HEK293 (cell line): ENCODE data around the gene BLVRA.

Source experiments
- PATZ1 ChIP-seq: fragments of 450-650 bp; formaldehyde crosslinking; IDR thresholded peaks from 2 replicates; pipeline ENCODE4 v1.5.1; 2016; ENCODE audit warnings: missing biosample characterization, missing genetic modification characterization
- WT1 ChIP-seq: fragments of 450-650 bp; formaldehyde crosslinking; IDR thresholded peaks from 2 replicates; pipeline ENCODE4 v1.5.1; 2016; ENCODE audit warnings: missing biosample characterization, missing genetic modification characterization
- ZBTB1 ChIP-seq: fragments of 450-650 bp; formaldehyde crosslinking; IDR thresholded peaks from 2 replicates; pipeline ENCODE4 v1.5.1; 2016; ENCODE audit warnings: missing biosample characterization, missing genetic modification characterization
- ZBTB21 ChIP-seq: fragments of 450-650 bp; formaldehyde crosslinking; IDR thresholded peaks from 2 replicates; pipeline ENCODE4 v1.5.1; 2017; ENCODE audit warnings: missing biosample characterization, missing genetic modification characterization
- ZBTB48 ChIP-seq: fragments of 450-650 bp; formaldehyde crosslinking; IDR thresholded peaks from 2 replicates; pipeline ENCODE4 v1.5.1; 2016; ENCODE audit warnings: missing biosample characterization, missing genetic modification characterization
- ZFP41 ChIP-seq: fragments of 450-650 bp; formaldehyde crosslinking; IDR thresholded peaks from 2 replicates; pipeline ENCODE4 v1.5.1; 2016; ENCODE audit warnings: missing biosample characterization, missing genetic modification characterization, borderline replicate concordance
- ZFP69B ChIP-seq: fragments of 450-650 bp; formaldehyde crosslinking; IDR thresholded peaks from 2 replicates; pipeline ENCODE4 v1.5.1; 2016; ENCODE audit warnings: missing biosample characterization, missing genetic modification characterization
- ZIC2 ChIP-seq: fragments of 450-650 bp; formaldehyde crosslinking; IDR thresholded peaks from 2 replicates; pipeline ENCODE4 v1.5.1; 2016; ENCODE audit warnings: missing biosample characterization, missing genetic modification characterization
- ZNF169 ChIP-seq: fragments of 450-650 bp; formaldehyde crosslinking; IDR thresholded peaks from 2 replicates; pipeline ENCODE4 v1.5.1; 2016; ENCODE audit warnings: missing biosample characterization, missing genetic modification characterization
- ZNF174 ChIP-seq: fragments of 450-650 bp; formaldehyde crosslinking; IDR thresholded peaks from 2 replicates; pipeline ENCODE4 v1.5.0; 2017; ENCODE audit warnings: missing biosample characterization, mild to moderate bottlenecking, missing genetic modification characterization
- ZNF2 ChIP-seq: fragments of 450-650 bp; formaldehyde crosslinking; IDR thresholded peaks from 2 replicates; pipeline ENCODE4 v1.5.1; 2016; ENCODE audit warnings: missing biosample characterization, missing genetic modification characterization
- ZNF214 ChIP-seq: fragments of 450-650 bp; formaldehyde crosslinking; IDR thresholded peaks from 2 replicates; pipeline ENCODE4 v1.5.1; 2017; ENCODE audit warnings: missing biosample characterization, mild to moderate bottlenecking, missing genetic modification characterization, borderline replicate concordance
- ZNF335 ChIP-seq: fragments of 450-650 bp; formaldehyde crosslinking; conservative IDR thresholded peaks from 2 replicates; pipeline ENCODE4 v1.5.1; 2016; ENCODE audit warnings: missing biosample characterization, missing genetic modification characterization
- ZNF366 ChIP-seq: fragments of 450-650 bp; formaldehyde crosslinking; conservative IDR thresholded peaks from 2 replicates; pipeline ENCODE4 v1.5.1; 2016; ENCODE audit warnings: missing biosample characterization, missing genetic modification characterization
- ZNF391 ChIP-seq: fragments of 450-650 bp; formaldehyde crosslinking; IDR thresholded peaks from 2 replicates; pipeline ENCODE4 v1.5.1; 2016; ENCODE audit warnings: low read depth, missing biosample characterization, missing genetic modification characterization, borderline replicate concordance
- ZNF513 ChIP-seq: fragments of 450-650 bp; IDR thresholded peaks from 2 replicates; pipeline ENCODE4 v1.5.1; 2018; ENCODE audit warnings: missing biosample characterization, missing genetic modification characterization
- ZNF529 ChIP-seq: fragments of 450-650 bp; formaldehyde crosslinking; IDR thresholded peaks from 2 replicates; pipeline ENCODE4 v1.5.1; 2017; ENCODE audit warnings: missing genetic modification characterization, missing biosample characterization; ENCODE audit not compliant: insufficient replicate concordance
- ZNF596 ChIP-seq: fragments of 450-650 bp; IDR thresholded peaks from 2 replicates; pipeline ENCODE4 v1.5.0; 2018; ENCODE audit warnings: missing biosample characterization, mild to moderate bottlenecking, missing genetic modification characterization, moderate library complexity
- ZNF626 ChIP-seq: fragments of 450-650 bp; sonication (Bioruptor Pico); formaldehyde crosslinking; IDR thresholded peaks from 2 replicates; pipeline ENCODE4 v1.5.1; 2018; ENCODE audit warnings: missing biosample characterization, missing genetic modification characterization, inconsistent platforms
- ZNF654 ChIP-seq: fragments of 450-650 bp; formaldehyde crosslinking; IDR thresholded peaks from 2 replicates; pipeline ENCODE4 v1.5.1; 2016; ENCODE audit warnings: low read depth, missing biosample characterization, missing genetic modification characterization
- ZNF658 ChIP-seq: fragments of 450-650 bp; formaldehyde crosslinking; IDR thresholded peaks from 2 replicates; pipeline ENCODE4; 2016; ENCODE audit warnings: missing biosample characterization, missing genetic modification characterization
- ZNF664 ChIP-seq: fragments of 450-650 bp; formaldehyde crosslinking; IDR thresholded peaks from 2 replicates; pipeline ENCODE4 v1.5.1; 2016; ENCODE audit warnings: missing biosample characterization, missing genetic modification characterization
- ZNF785 ChIP-seq: fragments of 450-650 bp; formaldehyde crosslinking; IDR thresholded peaks from 2 replicates; pipeline ENCODE4 v1.5.1; 2016; ENCODE audit warnings: missing biosample characterization, missing genetic modification characterization
- ZNF843 ChIP-seq: fragments of 450-650 bp; formaldehyde crosslinking; IDR thresholded peaks from 2 replicates; pipeline ENCODE4 v1.5.1; 2016; ENCODE audit warnings: missing biosample characterization, missing genetic modification characterization
- ZXDB ChIP-seq: fragments of 450-650 bp; formaldehyde crosslinking; IDR thresholded peaks from 2 replicates; pipeline ENCODE4 v1.5.1; 2016; ENCODE audit warnings: missing biosample characterization, missing genetic modification characterization
- TF ChIP-seq, protein P1 (sequence below): fragments of 450-650 bp; formaldehyde crosslinking; IDR thresholded peaks from 2 replicates; pipeline ENCODE4 v1.5.1; 2016; ENCODE audit warnings: missing biosample characterization, missing genetic modification characterization
- TF ChIP-seq, protein P2 (sequence below): fragments of 450-650 bp; formaldehyde crosslinking; IDR thresholded peaks from 2 replicates; pipeline ENCODE4 v1.5.1; 2016; ENCODE audit warnings: missing biosample characterization, missing genetic modification characterization
- TF ChIP-seq, protein P3 (sequence below): fragments of 450-650 bp; formaldehyde crosslinking; IDR thresholded peaks from 2 replicates; pipeline ENCODE4 v1.5.1; 2017; ENCODE audit warnings: missing biosample characterization, mild to moderate bottlenecking, missing genetic modification characterization, moderate library complexity

The BLVRA gene

DNA sequence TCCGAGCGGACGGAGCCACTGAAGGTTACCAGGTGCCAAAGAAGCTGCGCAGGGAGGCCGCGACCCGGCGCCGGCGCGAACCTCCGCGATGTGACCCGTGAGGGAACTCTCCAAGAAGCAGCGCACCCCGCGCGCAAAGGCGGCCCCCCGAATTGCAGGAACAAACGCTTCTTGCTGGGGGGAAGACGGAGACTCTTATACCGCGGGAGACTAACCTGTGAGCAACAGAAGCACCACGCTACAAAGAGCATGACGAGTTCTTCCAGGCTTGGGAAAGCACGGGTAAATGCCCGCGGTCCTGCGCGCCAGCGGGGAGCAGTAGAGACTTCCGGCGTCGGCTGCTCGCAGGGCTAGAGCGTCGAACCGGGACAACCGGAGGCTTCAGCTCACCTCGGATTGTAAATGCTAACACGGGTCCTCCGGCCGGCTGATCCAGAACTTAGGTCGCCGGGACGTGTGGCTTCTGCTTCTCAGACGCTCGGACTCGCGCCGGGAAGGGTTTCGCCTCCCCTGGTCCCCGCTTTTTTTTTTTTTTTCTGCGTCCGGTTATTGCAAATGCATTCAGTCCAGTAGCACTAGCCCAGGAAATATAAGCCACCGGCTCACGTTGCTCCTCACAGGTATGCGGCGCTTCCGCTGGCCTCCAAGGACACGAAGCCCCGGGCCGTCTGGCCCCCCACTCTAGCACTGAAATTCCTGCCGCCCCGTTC is 29.1 kb upstream of the BLVRA start, which contains the start of gene COA1 (continued):
- peak; percentile 57; the same call in 1 of the 2 replicates for TF ChIP-seq PATZ1
- peak; percentile 75 for TF ChIP-seq ZNF843
- TF ChIP-seq, protein P1, sequence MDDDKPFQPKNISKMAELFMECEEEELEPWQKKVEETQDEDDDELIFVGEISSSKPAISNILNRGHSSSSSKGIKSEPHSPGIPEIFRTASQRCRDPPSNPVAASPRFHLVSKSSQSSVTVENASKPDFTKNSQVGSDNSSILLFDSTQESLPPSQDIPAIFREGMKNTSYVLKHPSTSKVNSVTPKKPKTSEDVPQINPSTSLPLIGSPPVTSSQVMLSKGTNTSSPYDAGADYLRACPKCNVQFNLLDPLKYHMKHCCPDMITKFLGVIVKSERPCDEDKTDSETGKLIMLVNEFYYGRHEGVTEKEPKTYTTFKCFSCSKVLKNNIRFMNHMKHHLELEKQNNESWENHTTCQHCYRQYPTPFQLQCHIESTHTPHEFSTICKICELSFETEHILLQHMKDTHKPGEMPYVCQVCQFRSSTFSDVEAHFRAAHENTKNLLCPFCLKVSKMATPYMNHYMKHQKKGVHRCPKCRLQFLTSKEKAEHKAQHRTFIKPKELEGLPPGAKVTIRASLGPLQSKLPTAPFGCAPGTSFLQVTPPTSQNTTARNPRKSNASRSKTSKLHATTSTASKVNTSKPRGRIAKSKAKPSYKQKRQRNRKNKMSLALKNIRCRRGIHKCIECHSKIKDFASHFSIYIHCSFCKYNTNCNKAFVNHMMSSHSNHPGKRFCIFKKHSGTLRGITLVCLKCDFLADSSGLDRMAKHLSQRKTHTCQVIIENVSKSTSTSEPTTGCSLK (tag by site-specific recombination): no peak
- TF ChIP-seq ZXDB: peak; percentile 87
- TF ChIP-seq ZNF626 (tag by site-specific recombination): no peak
- TF ChIP-seq ZNF335 (tag by site-specific recombination): peak; percentile 98
- no peak for TF ChIP-seq ZNF174 (tag by site-specific recombination)
- TF ChIP-seq, protein P2, sequence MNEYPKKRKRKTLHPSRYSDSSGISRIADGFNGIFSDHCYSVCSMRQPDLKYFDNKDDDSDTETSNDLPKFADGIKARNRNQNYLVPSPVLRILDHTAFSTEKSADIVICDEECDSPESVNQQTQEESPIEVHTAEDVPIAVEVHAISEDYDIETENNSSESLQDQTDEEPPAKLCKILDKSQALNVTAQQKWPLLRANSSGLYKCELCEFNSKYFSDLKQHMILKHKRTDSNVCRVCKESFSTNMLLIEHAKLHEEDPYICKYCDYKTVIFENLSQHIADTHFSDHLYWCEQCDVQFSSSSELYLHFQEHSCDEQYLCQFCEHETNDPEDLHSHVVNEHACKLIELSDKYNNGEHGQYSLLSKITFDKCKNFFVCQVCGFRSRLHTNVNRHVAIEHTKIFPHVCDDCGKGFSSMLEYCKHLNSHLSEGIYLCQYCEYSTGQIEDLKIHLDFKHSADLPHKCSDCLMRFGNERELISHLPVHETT (tag by site-specific recombination): peak; percentile 84
- TF ChIP-seq ZNF654 (tag by site-specific recombination): no peak
- no peak; the same call in 1 of the 2 replicates for TF ChIP-seq ZIC2
- TF ChIP-seq ZNF785 (tag by site-specific recombination): no peak
- no peak for TF ChIP-seq ZBTB1
- TF ChIP-seq ZNF366 (tag by site-specific recombination): no peak
- no peak for TF ChIP-seq ZNF529 (tag by site-specific recombination)
- no peak for TF ChIP-seq ZNF513 (tag by site-specific recombination)
- no peak for TF ChIP-seq ZNF169 (tag by site-specific recombination)
- TF ChIP-seq WT1 (tag by site-specific recombination): 0 out of 2 replicates have a peak, but pooled peaks have one; percentile 13
- no peak for TF ChIP-seq ZFP41 (tag by site-specific recombination)
- TF ChIP-seq ZNF214 (tag by site-specific recombination): no peak
- TF ChIP-seq, protein P3, sequence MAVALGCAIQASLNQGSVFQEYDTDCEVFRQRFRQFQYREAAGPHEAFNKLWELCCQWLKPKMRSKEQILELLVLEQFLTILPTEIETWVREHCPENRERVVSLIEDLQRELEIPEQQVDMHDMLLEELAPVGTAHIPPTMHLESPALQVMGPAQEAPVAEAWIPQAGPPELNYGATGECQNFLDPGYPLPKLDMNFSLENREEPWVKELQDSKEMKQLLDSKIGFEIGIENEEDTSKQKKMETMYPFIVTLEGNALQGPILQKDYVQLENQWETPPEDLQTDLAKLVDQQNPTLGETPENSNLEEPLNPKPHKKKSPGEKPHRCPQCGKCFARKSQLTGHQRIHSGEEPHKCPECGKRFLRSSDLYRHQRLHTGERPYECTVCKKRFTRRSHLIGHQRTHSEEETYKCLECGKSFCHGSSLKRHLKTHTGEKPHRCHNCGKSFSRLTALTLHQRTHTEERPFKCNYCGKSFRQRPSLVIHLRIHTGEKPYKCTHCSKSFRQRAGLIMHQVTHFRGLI: 0 out of 2 replicates have a peak, but pooled peaks have one; percentile 23
- TF ChIP-seq ZBTB21 (tag by site-specific recombination): peak; percentile 59; the same call in 1 of the 2 replicates
- no peak for TF ChIP-seq ZNF658 (tag by site-specific recombination)
- TF ChIP-seq ZBTB48 (tag by site-specific recombination): no peak
- TF ChIP-seq ZNF391 (tag by site-specific recombination): peak; percentile 65; the same call in 1 of the 2 replicates
- no peak for TF ChIP-seq ZNF664
- peak; percentile 76 for TF ChIP-seq ZNF2 (tag by site-specific recombination)
- TF ChIP-seq ZNF596 (tag by site-specific recombination): no peak
- TF ChIP-seq ZFP69B (tag by site-specific recombination): peak; percentile 72; the same call in 1 of the 2 replicates
